HG03175 (cell line): ENCODE measurements around the gene MPG.
"Not testable (repeated sequence)": the region's sequence is repeated elsewhere in the genome, so short reads cannot be mapped to it uniquely, and the experiment has no call there.

ENCODE experiments used
- ATAC-seq: cut with Tn5 transposase; IDR thresholded peaks from one replicate; pipeline ENCODE4 v1.9.1; 2021; ENCODE audit warnings: mild to moderate bottlenecking, moderate library complexity; ENCODE audit not compliant: unreplicated experiment

MPG gene, protein sequence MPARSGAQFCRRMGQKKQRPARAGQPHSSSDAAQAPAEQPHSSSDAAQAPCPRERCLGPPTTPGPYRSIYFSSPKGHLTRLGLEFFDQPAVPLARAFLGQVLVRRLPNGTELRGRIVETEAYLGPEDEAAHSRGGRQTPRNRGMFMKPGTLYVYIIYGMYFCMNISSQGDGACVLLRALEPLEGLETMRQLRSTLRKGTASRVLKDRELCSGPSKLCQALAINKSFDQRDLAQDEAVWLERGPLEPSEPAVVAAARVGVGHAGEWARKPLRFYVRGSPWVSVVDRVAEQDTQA

DNA sequence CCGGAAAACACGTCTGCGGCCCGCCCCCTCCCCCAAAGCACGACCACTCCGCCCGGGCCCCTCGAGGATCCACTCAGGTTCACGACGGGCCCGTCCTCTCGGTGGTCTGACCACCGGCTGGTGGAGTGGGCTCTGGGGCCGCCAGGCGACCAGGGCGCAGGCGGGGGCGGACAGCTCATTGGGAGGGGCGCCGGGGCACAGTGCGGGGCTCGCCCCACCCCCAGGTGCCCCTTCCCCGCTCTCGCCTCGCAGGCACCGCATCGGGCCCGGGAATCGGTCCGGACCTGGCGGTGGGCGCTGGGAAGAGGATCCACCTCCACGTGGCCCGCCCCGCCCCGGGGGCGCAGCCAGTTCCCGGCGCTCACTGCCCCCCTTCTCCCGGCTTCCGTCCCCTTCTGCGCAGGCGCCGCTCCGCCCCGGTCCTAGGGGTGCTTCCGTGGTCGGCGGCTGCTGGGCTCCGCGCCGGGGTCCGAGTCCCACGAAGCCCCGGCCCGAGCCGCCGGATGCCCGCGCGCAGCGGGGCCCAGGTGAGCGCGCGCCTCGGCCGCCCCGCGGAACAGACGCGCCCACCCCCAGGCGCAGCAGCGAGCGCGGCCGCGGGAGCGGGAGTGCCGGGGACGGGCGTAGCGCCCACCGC is at the start of gene MPG:
TSS of gene MPG (plus strand) at position 419 of the 637 bp plus-strand sequence. CDS start at position 504, 85 bp downstream.
- ATAC-seq = peak; percentile 76

DNA sequence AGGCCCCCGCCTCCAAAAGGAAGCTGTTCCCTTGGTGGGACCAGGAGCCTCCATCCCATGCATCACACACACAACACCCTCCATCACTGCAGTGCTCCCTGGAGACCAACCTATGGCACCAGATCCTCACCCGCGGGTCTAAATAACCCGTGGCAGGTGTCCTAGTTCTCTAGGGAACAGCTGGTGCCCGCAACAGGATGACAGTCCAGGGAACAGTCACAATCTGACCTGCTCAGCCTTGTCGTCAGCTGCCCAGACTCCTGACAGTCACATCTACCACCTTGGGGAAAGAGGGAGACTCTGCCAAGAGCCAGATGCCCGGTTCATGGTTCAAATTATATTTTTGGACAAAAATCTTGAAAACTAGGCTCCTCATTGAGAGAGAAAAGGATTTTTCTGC is 47.4 kb upstream of the MPG start:
- not testable (repeated sequence) for ATAC-seq

DNA sequence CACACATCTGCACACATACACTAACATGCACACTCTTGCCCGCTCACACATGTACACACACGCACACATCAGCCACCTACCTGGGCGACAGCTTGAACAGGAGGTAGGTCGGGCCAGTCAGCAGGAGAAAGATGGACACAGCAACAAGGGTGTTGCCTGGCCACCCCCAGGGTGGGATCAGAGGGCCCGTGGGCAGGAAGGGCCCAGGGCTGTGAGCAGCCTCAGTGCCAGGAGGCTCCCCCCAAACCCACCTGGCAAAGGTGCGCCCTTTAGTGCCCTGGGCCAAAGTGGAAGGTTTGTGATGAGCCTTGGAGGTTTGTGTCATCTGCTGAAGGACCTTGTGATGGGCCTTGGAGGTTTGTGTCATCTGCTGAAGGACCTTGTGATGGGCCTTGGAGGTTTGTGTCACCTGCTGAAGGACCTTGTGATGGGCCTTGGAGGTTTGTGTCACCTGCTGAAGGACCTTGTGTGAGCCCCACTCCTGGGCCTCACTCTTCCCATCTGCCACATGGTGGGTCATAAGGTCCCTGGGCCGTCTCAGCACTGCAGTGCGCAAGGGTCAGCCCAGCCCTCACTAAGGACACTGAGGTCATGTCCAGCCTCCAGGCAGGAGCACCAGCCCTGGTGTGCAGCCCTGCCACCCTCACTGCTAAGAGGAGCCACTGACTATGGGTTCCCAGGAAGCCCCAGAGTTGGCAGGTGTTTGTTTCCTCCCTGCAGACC is 44.7 kb upstream of the MPG start:
- ATAC-seq = not testable (repeated sequence)

DNA sequence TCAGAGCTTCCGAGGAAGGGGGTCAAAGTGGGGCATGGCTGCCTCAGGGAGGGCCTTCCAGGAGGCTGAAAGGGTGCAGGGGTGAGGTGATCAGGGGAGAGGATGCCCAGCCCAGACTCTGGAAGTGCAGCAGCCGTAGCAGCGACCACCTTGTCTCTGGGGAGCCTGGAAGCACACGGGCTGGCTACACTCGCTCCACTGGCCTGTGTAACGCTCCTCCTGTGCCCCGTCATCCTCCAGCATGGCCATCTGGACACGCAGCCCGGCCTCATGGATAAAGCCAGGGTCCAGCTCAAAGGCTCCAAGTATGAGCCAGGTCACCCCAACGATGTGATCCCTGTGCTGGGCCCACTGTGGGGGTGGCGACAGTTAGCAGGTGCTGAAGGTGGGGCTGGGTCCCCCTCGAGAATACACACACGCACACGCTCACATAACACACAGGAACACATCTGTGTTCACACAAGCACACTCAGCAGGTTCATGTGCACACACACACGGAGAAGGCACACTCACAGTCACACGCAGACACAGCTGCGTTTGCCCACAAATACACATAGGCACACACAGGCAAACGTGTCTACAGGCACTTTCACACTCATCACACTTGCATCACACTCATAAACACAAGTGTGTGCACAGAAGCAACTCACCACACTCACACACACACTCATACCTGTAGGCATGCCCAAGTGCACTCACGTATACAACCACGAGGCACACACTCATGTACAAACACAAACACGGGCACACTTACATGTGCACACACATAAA is 44.0 kb upstream of the MPG start:
- no peak for ATAC-seq

DNA sequence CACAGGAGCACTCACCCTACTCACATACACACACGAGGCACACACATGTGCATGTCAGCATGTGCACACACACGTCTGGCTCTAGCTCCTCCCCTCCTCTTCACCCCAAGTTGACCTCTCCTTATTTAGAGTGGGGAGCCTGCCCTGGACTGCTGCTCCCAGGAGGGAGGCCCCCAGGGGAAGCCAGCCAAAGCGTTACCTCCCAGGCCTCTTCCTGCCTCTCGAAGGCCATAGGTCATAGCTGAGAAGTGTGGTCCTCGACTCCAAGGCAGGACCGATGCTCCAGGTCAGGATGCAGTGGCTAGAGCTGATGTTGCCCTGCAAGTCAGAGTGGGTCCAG is 43.4 kb upstream of the MPG start:
- no peak for ATAC-seq

DNA sequence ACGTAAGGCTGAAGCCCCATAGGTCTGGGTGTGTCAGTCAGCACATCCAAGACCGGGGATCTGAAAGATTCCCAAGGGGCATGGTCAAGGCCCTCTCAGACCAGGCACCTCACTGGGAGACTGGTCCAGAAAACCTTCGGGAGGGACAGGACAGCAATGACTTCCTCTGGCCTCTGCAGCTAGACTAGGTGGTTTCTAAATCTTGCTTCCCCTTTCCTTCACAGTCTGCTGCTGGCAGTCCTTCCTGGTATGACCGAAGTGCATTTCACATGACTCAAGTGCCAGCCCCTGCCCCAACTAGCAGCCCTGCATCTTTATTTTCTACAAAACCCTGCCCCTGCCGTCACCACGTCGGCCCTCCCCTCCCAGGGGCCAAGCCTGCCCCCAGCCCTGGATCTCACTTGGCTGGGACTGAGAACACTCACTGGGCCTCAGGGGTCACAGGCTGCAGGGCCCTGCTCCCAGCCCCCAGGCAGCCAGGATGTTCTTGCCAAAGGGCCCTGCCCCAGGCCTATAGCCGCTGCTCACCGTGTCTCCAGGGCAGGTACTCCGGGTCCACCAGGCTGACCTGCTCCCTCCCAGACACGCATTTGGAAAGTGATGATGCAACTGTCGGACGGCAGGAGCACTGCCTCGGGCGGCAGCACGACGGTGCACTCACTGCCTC is 42.9 kb upstream of the MPG start:
- ATAC-seq = peak; percentile 38

DNA sequence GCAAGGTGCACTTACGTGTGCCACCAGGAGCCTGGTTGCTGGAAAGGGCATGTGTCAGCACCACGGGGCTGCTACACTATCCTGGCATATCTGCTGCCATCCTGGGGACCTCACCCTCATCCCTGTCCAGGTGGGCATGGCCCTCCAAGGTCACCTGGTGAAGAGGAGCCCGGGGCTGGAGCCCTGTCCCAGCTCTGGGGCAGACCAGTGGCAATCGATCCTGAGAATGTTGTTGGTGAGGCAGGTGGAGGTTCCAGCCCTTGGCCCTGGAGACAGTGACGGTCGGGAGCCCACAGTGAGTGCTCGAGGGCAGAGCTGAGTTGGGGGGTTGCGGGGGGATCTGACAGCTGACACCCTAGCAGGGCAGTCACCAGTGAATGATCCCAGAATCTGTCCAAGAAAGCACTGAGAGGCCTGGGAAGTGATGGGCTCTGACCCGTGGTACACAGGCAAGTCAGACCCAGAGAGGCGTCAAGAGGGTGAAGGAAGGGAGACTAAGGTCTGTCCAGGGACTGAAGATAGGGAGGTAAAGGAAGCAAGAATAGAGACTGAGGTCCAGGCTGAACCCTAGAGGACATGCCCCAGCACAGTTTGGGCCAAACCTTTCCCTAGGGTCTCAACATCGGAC is 42.2 kb upstream of the MPG start:
- ATAC-seq = no peak

DNA sequence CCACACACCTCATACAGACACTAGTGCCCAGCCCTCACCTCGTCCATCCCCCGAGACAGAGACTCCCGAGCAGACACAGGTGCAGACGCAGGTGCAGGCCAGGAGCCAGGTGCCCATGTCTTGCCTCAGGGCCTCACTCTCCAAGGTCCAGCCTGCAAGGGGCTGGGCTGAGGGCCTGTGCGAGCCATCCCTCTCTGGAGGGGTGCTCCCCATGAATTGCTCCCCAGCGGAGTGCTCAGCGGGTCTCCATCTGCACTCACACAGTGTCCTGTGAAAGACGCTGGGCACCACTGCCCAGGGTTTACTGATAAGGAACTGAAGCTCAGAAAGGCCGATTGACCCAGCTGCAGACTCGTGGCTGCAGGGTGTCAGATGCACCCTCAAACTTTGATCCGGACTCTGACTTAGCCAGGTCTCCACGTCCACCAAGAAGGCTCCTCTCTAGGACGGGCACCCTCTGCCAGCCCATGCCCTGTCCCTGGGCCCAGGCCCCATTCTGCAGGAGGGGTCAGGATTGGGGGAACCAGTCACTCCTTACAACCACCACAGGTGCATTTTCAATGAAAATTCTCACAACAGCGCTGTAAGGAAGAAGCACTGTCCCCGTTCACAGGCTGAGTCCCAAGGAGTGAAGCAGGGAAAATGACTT is 41.6 kb upstream of the MPG start:
- no peak for ATAC-seq

DNA sequence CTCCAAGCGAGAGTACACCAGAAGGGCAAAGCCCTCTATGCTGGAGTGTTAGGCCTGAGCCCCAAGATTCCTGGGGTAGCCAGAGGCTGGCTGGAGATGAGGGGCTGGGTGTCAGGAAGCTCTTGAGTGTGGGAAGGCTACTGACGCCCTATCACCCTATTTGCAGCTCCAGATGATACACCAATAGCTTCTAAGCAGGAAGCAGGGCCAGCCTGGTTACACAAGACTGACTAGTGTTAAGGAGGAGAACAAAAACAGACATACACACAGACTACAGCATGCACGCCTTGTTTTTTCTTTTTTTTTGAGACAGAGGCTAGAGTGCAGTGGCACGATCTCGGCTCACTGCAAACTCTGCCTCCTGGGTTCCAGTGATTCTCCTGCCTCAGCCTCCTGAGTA is 40.5 kb upstream of the MPG start:
- no peak for ATAC-seq

DNA sequence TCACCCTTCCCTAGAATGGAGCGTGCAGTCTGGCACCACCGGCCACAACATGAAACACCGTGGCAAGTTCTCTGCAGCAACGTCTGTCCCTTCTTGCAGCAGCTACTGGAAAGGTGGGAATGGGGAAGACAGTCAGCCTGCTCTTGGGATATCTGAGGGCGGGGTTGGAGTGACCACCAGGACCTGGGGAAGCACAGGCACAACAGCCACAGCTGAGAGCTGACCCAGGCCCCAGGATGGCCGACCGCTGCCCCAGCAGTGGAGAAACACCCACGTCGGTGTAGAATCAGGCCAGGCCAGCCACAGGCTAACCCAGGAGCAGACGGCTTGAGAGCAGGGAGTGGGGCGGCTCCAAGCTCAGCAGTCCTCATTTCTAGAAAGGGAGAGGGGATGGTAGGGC is 39.8 kb upstream of the MPG start:
- ATAC-seq = not testable (repeated sequence)

DNA sequence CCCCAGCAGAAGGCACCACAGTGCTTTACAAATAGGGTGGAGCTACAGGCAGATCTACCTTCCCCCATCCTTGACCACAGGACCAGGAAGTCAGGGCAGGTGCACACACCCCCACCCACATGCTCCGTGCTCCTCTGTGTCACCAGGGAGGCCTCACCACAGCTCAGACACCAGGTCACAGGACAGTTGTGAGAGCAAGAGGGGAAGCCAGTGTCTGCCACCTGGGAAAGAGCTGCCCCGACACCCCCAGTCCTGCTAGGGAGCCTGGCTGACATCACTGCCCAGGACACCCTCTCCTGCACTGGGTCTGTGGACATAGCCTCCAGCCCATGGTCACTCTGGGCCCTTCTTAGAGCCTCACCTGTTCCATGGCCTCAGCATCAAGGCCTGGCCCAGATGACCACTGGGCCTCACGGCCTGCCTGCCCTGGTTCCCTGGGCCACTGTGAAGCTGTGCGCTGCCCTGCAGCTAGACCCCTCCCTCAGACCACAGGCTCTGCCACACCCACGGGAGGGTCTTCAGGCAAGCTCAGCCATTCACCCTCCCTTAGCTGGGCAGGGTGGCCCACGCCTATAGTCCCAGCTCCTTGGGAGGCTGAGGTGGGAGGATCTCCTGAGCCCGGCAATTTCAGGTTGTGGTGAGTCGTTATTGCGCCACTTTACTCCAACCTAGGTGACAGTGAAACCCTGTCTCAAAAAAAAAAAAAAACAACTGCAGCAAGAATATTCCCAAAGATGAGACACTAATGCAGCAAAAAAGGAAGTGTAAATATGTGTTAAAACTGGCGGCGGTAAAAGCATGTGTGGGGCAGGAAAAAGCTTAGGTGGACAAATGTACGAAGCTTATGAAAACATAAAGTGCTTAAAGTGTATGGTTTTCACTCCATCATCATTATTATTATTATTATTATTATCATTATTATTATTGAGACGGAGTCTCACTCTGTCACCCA is 38.8 kb upstream of the MPG start:
- ATAC-seq = peak; percentile 87

DNA sequence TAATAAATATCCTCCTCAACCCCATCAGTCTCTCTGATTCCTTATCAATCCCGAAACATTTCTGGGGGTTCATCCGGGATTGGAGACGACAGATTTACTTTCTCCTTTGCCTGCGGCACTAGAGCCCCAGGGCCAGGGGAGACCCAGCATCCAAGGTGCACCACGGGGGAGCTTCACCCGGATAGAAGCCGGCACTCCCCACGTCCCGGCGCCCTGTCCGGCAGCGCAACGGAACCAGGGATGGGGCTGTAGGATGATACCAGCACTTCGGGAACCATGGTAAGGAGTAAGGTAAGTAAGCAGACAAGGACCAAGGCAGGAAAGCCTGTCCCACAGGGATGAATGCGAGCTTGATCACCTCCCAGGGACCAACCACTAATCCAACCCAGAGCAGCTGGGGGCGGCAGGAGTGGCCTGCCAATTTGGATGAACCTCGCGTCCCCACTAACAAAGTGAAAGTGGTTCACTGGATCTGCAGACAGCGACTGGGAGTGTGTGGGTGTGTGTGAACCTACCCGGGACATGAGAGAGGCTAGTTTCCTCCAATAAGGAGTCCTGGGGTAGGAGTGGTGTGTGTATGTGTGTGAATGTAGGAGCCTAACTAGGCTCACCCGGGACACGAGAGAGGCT is 36.5 kb upstream of the MPG start:
- ATAC-seq = no peak

DNA sequence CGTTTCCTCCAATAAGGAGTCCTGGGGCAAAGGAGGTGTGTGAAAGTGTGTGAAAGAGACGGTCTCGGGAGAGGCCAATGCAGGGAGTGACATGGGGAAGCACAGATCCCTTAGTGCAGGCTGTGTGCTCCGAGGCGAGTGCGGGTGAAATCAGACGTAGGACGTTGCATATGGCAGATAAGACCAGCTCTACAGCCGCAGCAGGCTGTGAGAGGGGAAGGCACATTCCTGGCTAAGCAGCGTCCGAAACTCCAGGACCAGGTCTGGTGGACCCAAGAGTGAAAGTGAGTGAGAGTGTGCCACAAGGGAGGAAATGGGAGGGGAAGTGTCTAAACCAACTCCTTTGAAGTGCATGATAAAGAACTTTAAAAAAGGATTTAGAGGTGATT is 36.0 kb upstream of the MPG start:
- no peak for ATAC-seq

DNA sequence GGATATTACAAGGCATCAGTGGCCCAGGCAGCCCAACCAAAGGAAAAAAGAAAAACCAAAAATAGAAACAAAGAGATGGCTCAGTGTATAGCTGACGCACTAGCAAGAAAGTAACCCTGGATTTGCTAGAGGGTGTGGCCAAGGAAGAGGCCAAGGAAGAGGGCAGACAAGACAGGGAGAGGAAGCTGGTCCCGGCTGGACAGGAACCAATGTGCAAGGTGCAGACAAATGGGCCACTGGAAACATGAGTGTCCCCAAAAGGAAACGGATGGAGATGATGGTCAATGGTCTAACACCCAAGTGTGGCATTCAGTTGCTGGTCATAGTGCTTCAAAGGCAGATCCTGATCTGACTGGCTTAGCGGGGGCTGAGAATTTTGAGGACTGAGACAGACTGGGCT is 35.3 kb upstream of the MPG start:
- ATAC-seq = no peak

DNA sequence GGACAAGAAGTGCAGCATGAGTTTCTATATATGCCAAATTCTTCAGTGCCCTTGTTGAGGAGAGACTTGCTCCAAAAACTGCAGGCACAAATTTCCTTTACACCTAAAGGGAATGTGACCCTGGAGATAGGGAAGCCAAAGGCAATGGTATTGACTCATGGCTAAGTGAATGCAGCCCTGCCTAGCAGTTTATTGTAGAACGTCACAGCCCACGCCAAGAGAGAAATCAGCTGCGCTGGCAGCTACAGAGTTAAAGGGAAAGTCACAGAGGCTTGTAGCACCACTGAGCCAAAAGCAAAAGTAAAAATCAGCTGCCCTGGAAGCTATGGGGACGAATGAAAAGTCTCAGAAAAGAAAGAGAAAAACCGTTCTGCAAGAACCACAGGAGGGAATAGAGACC is 34.7 kb upstream of the MPG start:
- ATAC-seq = no peak

DNA sequence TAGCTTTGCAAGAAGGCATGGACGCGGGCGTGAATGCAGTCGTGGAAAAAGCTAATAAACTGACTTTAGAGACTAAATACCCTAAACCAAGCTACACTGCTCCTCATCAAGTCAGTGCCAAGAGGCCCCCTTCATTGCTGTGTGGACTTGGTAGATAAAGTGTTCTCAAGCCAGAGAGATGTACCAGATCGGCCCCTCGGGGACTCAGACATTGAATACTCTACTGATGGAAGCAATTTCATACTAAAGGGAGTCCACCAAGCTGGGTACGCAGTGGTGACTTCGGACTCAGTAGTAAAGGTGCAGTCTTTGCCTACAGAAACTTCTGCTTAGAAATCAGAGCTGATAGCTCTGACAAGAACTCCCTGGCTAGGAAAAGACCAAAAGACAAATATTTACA is 33.4 kb upstream of the MPG start:
- no peak for ATAC-seq

DNA sequence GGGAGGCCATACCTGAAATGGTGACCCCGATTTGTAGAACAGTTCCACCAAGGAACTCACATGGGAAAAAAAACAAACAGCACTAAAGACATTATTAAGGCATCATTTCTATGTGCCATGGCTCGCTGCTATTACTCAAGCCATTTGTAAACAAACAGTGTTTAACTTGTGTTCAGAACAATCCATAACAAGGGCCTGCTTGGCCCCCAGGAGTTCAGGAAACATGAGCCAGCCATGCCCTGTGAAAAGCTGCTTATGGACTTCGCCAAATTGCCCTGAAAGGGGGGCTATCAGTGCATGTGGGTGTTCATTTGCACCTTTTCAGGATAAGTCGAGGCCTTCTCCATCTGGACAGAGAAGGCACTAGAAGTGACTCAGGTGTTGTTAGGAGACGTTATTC is 32.6 kb upstream of the MPG start:
- ATAC-seq = no peak

DNA sequence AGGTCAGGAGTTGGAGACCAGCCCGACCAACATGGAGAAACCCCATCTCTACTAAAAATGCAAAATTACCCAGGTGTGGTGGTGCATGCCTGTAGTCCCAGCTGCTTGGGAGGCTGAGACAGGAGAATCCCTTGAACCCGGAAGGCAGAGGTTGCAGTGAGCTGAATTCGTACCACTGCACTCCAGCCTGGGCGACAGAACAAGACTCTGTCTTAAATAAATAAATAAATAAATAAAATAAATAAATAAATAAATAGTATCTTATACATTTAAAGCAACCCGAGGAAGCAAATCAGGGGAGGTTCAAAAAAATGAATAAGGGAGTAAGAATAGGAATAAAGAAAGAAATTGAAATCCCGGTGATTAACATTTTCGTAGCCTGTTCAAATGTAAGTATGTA is 31.5 kb upstream of the MPG start:
- ATAC-seq = not testable (repeated sequence)
